ENCODE measurements around the gene SLC2A6.

SLC2A6 gene

DNA sequence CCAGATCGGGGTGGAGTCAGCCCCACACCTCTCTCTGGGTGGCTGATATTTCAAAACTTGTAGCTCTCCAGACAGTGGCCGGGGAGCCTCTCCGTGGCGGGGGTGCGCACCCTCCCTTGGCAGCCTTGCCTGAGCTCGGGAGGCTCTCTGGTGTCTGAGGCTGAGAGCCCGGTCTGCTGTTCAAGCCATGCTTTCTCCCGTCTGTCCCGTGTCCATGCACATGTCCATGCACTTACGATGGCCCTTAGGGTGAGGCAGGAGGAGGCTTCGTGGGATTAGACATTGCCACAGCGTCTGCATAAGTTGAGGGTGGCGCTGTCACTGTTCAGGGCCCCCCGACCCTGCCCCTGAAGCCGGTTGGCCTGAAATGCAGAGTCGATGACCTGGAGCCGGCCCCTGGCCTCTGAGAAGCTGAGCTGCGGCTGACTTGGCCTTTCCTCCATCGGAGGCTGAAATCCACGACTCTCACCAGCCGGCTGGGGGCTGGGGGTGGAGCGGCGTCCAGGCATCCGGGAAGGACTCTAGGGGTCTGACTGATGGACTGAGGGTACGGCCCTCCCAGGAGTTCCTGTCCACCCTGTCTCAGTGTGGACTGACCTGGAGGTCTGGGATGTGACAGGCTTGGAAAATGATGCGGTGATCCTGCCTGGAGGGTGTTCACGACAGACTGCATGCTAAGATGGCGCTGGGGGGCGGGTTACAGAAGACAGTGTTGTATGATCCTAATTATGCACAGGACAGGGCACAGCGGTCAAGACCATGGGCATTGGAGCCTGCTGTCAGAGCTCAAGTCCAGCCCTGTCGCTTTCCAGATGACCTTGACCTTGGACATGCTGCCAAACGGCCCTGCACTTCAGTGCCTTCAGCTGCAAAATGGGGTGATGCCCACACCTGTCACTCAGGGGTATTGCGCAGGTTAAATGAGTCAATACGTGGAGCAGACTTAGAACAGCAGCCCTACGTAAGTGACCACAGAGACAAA, 18.3 kb upstream of the SLC2A6 start:
- no peak for DNase-seq (ENCODE audit: low read depth)

DNA sequence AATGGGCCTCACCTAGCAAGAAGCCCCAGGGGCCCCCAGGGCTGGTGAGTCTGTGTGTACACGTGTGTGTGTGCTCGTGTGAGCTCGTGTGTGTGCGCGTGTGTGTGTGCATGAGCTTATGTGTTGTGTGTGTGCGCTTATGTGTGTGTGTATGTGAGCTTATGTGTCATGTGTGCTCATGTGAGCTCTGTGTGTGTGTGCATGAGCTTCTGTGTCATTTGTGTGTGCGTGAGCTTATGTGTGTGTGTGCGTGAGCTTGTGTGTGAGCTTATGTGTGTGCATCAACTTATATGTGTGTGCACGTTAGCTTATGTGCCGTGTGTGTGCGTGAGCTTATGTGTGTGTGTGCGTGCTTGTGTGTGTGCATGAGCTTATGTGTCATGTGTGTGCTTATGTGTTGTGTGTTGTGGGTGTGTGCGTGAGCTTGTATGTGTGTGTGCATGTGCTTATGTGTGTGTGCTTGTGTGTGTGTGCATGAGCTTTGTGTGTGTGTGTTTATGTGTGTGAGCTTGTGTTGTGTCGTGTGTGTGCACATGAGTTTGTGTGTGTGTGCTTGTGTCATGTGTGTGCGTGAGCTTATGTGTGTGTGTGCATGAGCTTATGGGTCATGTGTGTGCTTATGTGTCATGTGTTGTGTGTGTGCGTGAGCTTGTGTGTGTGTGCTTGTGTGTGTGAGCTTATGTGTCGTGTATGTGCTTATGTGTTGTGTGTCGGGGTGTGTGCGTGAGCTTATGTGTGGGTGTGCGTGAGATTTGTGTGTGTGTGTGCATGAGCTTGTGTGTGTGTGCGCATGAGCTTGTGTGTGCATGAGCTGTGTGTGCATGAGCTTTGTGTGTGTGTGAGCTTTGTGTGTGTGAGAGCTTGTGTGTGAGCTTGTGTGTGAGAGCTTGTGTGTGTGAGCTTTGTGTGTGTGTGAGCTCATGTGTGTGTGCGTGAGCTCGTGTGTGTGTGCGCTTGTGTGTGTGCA, 16.7 kb upstream of the SLC2A6 start:
- no peak for DNase-seq (ENCODE audit: low read depth)

GRCh38 chr9:133494636-133495326, 15.9 kb upstream of the SLC2A6 start:
- DNase-seq (ENCODE audit: low read depth) = no peak

GRCh38 chr9:133493845-133494540, 15.1 kb upstream of the SLC2A6 start:
- DNase-seq (ENCODE audit: low read depth) = no peak

DNA sequence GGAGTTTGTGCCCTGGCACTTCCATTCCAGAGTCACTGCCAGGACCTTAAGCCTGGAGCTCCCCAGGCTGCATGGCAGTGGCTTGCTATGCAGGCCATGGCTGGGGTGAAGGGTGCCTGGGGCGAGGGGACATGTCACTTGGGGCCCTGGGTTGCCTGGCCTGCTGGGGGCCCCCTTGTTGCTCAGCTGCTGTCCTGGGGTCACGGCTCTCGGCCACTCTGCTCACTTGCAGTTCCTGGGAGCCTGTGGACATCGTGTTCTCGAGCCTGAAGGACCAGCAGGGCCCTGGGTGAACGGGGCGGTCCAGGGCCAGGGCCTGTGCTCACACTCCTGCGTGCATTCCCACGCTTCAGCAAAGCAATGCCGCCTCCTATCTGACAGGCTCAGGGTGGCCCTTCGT, 14.5 kb upstream of the SLC2A6 start:
- no peak for DNase-seq (ENCODE audit: low read depth)

GRCh38 chr9:133492061-133493021, 13.4 kb upstream of the SLC2A6 start:
- DNase-seq (ENCODE audit: low read depth) = no peak

DNA sequence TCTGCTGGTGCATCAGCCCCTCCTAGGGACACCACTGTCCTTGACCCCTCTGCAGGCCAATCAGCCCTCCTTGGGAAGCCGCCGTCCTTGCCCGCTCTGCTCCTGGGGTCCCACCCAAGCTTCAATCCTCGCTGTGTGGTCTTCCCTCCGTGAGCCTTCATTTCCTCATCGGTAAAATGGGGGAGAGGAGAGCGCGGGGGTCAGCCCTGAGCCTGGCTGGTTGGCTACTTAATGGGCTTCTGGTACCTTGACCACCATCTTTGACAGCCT, 12.7 kb upstream of the SLC2A6 start:
- DNase-seq (ENCODE audit: low read depth) = no peak

- no peak for DNase-seq (ENCODE audit: low read depth)
Measured at GRCh38 chr9:133490865-133491655, 12.2 kb upstream of the SLC2A6 start.

DNA sequence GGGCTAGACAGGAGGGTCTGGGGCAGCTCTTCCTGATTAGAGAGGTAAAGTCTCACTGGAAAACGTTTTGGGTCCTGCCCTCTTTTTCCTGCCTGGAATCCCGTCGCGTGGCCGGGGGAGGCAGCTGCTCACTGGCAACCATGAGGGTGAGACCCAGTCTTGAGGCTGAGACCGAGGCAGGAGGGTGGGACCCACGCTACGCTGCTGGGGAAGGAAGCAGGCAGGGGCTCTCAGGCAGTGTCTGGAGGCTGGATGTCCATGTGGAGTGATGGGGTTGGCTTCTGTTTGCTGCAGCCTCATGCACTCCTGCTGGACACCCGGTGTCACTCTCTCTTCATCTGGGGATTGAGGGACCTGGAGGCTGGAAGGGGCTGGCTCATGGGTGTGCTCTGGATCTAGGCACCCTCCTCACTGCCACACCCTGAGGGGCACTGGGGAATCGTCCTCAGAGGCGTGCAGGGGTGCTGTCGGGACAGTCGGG, 11.3 kb upstream of the SLC2A6 start:
- no peak for DNase-seq (ENCODE audit: low read depth)

DNA sequence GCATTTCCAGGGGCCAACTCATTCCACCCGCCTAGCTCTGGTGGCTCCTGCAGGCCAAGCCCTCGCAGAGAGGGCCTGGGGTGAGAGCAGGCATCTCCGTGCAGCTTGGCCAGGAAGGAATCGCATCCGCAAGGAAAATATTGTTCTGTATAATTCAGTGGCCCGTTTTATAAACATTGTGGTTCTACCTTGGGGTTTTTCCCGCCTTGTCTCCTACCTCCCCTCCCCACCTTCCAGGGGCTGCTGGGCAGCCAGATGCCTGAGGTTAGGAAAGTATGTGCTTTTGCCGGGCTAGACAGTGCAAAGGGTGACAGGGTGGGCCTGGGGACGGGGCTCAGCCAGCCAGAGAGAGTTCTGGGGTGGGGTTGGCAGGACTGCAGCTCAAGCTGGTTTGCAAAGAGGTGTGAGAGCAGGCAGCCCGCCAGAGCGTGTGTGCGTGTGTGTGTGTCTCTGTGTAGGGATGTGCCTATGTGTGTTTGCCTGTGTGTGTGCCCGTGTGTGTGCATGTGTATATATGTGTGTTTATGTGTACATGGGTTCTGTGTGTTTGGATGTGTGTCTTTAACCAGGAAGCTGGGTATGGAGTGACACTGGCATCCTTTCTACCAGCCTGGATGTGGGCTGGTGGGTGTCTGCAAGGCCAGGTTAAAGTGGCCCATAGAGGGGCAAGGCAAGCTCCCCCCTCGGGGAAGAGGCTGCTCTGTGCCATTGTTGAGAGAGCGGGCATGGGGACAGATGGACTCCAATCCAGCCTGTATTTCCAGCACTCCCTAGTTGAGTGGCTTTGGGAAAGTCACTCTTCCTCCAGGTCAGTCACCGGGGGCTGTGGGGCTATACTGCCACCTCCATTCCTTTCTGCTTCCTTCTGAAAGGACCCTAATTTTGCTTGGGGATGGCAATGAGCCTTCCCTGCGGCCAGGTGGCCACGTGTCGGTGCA, 10.6 kb upstream of the SLC2A6 start:
- DNase-seq (ENCODE audit: low read depth) = no peak

DNA sequence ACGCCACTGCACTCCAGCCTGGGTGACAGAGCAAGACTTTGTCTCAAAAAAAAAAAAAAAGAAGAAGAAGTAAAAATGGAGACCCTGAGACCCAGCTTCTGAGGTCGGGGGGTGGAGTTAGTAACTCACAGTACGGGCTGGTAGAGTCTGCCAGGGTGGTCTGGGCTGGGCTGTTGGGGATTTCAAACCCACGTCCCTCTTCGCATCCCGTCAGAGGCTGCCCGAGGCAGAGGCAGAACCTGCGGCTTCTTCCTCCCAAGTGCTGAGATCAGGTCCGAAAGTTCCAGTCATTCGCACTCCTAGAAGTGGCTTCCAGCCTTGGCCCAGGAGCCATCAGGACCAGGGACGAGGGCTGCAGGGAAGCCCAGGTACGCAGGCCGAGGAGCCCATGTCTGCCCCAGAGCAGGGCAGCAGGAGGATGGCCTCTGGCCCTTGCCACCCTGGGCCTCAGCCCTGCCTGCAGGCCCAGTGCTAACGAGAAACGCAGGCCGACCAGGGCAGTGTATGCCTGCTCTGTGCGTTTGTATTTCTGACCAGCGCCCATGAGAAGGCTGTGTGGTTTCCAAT, 9.9 kb upstream of the SLC2A6 start:
- no peak for DNase-seq (ENCODE audit: low read depth)

DNA sequence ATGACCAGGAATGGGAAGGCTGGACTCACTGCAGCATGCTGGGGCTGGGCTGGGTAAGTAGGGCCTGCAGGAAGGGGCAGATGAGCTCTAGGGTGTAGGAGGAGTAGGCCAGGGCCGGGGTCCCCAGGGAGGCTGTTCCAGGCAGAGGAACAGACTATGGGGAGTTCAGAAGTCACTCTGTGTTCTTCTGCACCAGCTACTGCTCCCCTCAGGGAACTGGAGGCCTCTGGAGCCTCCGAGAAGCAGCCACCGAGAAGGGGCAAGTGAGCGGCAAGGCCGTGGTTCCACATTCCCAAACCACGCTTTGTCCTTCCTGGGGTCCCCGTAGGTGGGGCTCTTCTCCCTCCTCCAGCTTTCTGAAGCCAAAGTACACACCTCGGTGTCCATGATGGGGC, 8.4 kb upstream of the SLC2A6 start:
- DNase-seq (ENCODE audit: low read depth) = no peak

- no peak for DNase-seq (ENCODE audit: low read depth)
Measured at GRCh38 chr9:133485531-133486260, 6.8 kb upstream of the SLC2A6 start.

DNA sequence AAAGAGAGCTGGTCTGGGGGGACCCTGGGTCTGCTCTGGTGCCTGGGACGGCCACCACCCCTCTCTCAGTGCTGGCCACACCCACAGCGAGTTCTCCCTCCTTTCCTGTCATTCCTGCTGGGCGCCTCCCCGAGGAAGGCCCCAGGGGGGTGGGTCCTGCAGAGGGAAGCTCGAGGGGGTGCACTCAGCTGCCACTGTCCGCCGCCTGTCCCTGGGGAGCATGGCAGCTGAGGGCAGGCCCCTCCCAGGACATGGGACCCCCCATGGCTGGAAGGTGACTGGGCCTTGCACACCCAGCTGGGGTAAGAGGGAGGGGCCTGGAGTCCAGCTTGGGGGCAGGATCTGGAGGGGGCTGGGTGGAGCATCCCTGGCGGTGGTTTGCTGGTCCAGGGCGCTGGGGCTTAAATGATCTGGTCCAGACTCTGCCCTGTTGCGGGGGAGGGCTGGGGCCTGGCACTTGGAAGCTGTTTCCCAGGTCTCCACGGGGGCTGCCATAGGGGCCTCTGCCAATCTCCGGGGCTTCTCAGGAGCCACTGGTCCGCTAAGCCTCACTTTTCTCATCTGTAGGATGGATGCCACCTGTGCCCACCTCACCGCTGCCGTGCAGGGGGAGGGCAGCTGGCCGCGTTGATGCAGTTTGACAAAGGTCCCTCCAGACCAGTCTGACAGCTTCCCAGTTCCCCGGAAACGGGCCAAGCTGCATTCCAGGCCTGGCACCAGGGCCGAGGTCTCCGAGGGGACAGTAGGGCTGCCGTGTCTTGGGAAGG, 6.0 kb upstream of the SLC2A6 start:
- no peak for DNase-seq (ENCODE audit: low read depth)

DNA sequence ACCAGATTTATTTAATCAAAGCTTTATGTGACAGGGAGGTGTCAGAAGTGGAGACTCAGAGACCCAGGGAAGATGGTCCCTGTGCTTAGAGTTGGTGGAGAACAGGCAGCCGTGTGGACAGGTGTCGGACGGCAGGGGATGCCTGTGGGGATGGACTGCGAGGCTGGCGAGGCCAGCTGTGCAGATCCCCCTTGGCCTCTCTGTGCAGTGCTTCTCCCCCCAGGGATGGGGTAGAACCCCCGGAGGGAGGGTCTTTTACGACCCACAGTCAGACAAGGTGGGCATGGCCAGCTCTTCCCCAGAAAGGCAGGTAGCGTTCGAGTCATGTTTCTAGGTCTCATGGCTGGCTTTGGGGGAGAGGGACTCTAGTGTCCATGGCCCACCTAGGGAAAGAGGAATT, 4.7 kb upstream of the SLC2A6 start:
- no peak for DNase-seq (ENCODE audit: low read depth)

DNA sequence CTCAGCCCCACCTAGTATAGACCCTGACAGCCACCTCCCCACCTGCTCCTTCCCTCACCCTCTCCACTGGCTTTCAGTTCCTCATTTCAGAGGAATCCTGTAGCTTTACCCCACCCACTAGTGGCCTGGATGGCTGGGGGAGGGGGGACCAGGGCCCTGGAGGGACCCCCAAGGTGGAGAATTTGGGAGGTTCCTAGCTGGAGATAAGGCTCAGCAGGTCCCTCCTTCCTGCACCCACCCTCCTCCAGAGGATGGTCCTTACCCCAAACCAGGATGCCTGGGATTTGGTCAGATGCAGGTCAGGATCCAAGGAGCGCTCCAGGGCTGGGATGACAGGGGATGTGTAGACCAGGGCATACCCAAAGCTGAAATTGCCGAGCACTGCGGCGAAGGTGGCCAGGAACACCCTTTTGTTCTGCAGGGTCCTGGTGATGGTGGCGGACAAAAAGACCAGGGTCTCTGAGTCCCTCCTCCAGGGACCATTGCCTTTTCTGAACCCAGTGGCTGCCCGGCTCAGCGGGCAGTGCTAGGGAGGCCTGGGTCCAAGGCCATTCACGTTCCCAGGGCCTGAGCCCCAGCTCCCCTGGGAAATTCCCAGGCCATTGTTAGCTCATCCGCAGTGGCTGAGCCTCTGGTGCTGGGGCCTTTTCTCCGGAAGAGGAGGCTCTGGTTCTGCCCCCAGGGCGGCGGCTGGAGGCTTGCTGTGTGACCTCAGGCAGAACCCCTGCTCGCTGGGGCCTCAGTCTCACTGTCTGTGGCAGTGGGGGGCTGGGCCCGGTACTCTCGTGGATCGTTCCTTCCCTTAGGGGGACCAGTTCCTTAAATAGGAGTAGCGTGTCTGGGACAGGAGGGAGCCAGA, 678 bp downstream of the SLC2A6 start:
- DNase-seq (ENCODE audit: low read depth) = no peak
